ENCODE data around the gene PDCD1. TPM values are rescaled to one million over a fixed set of nuclear protein-coding genes. Genes with fewer than 3 reads are reported as not detected.

PDCD1 gene
- 10.1 and 11.8 TPM in 2 replicates for total RNA-seq (2013; cell fraction: nucleolus; rRNA removed)
- total RNA-seq (2014; rRNA removed) (3.7 and 3.9 TPM in 2 replicates), total RNA-seq (2014; rRNA removed; fragmentation: Illumina TruSeq; extraction: Trizol) (1.1 and 1.5 TPM in 2 replicates), total RNA-seq (2021) (3.6 and 4.0 TPM in 2 replicates), polyA plus RNA-seq (2011; rRNA removed) (3.8 and 6.4 TPM in 2 replicates), polyA plus RNA-seq (2014; fragmentation: Illumina TruSeq; extraction: Trizol) (0.62 TPM in 1 of 2 replicates, not detected in the other), polyA plus RNA-seq (2014; fragmentation: Nextera tagmentation; extraction: Ambion mirVana) (not detected), polyA plus RNA-seq (2014; rRNA removed) (4.2 and 4.6 TPM in 2 replicates), polyA plus RNA-seq (2016; fragmentation: Nextera tagmentation; extraction: Ambion mirVana) (1 to 10 TPM; 1.4 to 1.9 TPM), polyA minus RNA-seq (2011; rRNA and poly(A)+ RNA removed) (2.3 and 12.1 TPM in 2 replicates), Bru-seq, nascent RNA (percentile 65 among the genes with signal in this experiment), BruChase-seq, experiment 1, labeled RNA remaining after a 6-hour chase (percentile 50 among the genes with signal in this experiment), BruChase-seq, experiment 2, labeled RNA remaining after a 2-hour chase (percentile 56 among the genes with signal in this experiment)
- 1.2 TPM for polyA plus RNA-seq (2011; ENCODE audit: low read depth)
- polyA plus RNA-seq (2011; cell fraction: cytosol; rRNA removed), result 11.9 and 20.2 TPM in 2 replicates
- polyA plus RNA-seq (2011; cell fraction: nucleus; rRNA removed), result 23.7 and 25.2 TPM in 2 replicates
- 5.5 and 7.3 TPM in 2 replicates for polyA plus RNA-seq (2012)
- 5.8 and 7.2 TPM in 2 replicates for polyA minus RNA-seq (2011; cell fraction: cytosol; rRNA and poly(A)+ RNA removed)
- polyA minus RNA-seq (2011; cell fraction: nucleus; rRNA and poly(A)+ RNA removed), result 3.0 and 4.2 TPM in 2 replicates
- long read RNA-seq, experiment 1, transcript PDCD1-201 (5 exons, 2,114 nt), result major isoform, 7 of 8 reads
- long read RNA-seq, experiment 1, partial matches to known transcripts, result 0 of 8 reads
- long read RNA-seq, experiment 1, other reads (novel, unspliced or antisense), result 1 of 8 reads
- long read RNA-seq, experiment 2, partial matches to known transcripts, result 1 of 1 reads
- long read RNA-seq, experiment 2, other reads (novel, unspliced or antisense), result 0 of 1 reads

- POLR2A ChIA-PET, result interaction anchor here (1.0 to 3.5 kb wide), 4 partner anchors 10 to 157 kb away, joined by 4 to 26 read pairs (median 7); partner anchors contain the start of genes D2HGDH, ING5 and RTP5
- peak within 1 kb of the TSS; percentile 56 for H3K4me3 ChIP-seq
- RAD21 ChIA-PET (ENCODE audit: unreplicated experiment), result no interaction called here
- H3K27ac ChIP-seq (ENCODE audit: control insufficient read depth, insufficient read depth), result peak within 1 kb of the TSS; percentile 97
- peak within 1 kb of the TSS; percentile 97 for H3K4me2 ChIP-seq (ENCODE audit: control insufficient read depth, insufficient read depth)
- no peaks in the 10 kb centered on the region for H3K36me3 ChIP-seq (ENCODE audit: control insufficient read depth in 2 of 2, insufficient read depth in 2 of 2, low read length in 1 of 2)
- no peaks in the 10 kb centered on the region for H4K20me1 ChIP-seq (ENCODE audit: control insufficient read depth, insufficient read depth)
- peak within 1 kb of the TSS; percentile 48; the same call in 1 of the 2 replicates for H2AFZ ChIP-seq (ENCODE audit: control insufficient read depth, low read depth, low read length)
- peaks cover 31% of the 10 kb centered on the region for H3K4me1 ChIP-seq (ENCODE audit: control insufficient read depth, insufficient read depth, low read length)
- CTCF ChIA-PET, result interaction anchor here (1.9 kb wide), 1 partner anchor 21 kb away, joined by 7 read pairs; no protein-coding TSS in a partner anchor
- DNase-seq (ENCODE audit: low read depth, low spot score) (no peak), FAIRE-seq (no peak), ATAC-seq (peak; percentile 75)
- in situ Hi-C loops (cut with MboI), result no loop called here
- peaks cover 7% of the 10 kb centered on the region for H3K79me2 ChIP-seq (ENCODE audit: control insufficient read depth, insufficient read depth, low read length)
- TSS peak; percentile 77 for BruUV-seq (replicated peaks)
- no peaks in the 10 kb centered on the region for H3K9me3 ChIP-seq (replicated peaks; ENCODE audit: control insufficient read depth, insufficient read depth, low read length)
- intact Hi-C loops (cut with micrococcal nuclease; ENCODE audit: unreplicated experiment), result no loop called here
- SMC1A ChIA-PET (ENCODE audit: uncharacterized antibody, unreplicated experiment), result interaction anchor here (0.9 to 1.3 kb wide), 2 partner anchors 14 to 156 kb away, joined by 3 to 5 read pairs; partner anchors contain the start of gene ING5
- H3K9ac ChIP-seq (ENCODE audit: control insufficient read depth, insufficient read depth, low read length), result peak within 1 kb of the TSS; percentile 77
- WGBS (ENCODE audit: insufficient coverage, insufficient replicate concordance, low lambda C conversion rate, missing lambda C conversion rate), result 42% methylated on average over 24 of the region's 28 CpGs
- H3K27me3 ChIP-seq (replicated peaks in 1 of 2; ENCODE audit: control insufficient read depth in 2 of 2, insufficient read depth in 2 of 2, low read length in 1 of 2), result no peaks in the 10 kb centered on the region
- TF ChIP-seq ZBED1 (IDR thresholded peaks at IDR 0.05; ENCODE audit: borderline replicate concordance) (no peak), GATAD2B (conservative IDR thresholded peaks at IDR 0.05; ENCODE audit: low read depth) (0 out of 2 replicates have a peak, but pooled peaks have one; percentile 16), USF2 (IDR thresholded peaks at IDR 0.05; ENCODE audit: borderline replicate concordance, low read depth, low read length) (no peak), SIX5 (IDR thresholded peaks at IDR 0.05; ENCODE audit: low read depth, low read length, severe bottlenecking) (no peak), IRF3 (IDR thresholded peaks at IDR 0.05) (no peak), NR2F1 (conservative IDR thresholded peaks at IDR 0.05) (peak; percentile 24), EGR1 (IDR thresholded peaks at IDR 0.05; ENCODE audit: borderline replicate concordance in 1 of 2, low read depth in 2 of 2, low read length in 2 of 2) (peak; percentile 12 to 93), CHD2 (IDR thresholded peaks at IDR 0.05; ENCODE audit: borderline replicate concordance, low read depth, low read length) (0 out of 2 replicates have a peak, but pooled peaks have one; percentile 15), NKRF (conservative IDR thresholded peaks at IDR 0.05) (peak; percentile 17; the same call in 1 of the 2 replicates), POLR2A (IDR thresholded peaks at IDR 0.05; ENCODE audit: low read depth, low read length) (peak; percentile 98), POLR2AphosphoS5 (IDR thresholded peaks at IDR 0.05; ENCODE audit: low read length) (peak; percentile 83; the same call in 1 of the 2 replicates), JUND (IDR thresholded peaks at IDR 0.05; ENCODE audit: low read depth, low read length) (no peak), SMAD1 (IDR thresholded peaks at IDR 0.05; ENCODE audit: low read depth, partially characterized antibody) (peak; percentile 11), MTA2 (IDR thresholded peaks at IDR 0.05; ENCODE audit: low read depth) (no peak)
Measured at GRCh38 chr2:241858206-241859016, at the start of gene PDCD1. Gene PDCD1 (minus strand): TSS chr2:241858894. CDS start chr2:241858838, 56 bp downstream.
